Activated naive CD8-positive, alpha-beta T cell treated with anti-CD3 and anti-CD28 coated beads, Interleukin-2, amount 10 ng/mL, durations not matched to agents 7 days and 5 days (primary cell): ENCODE measurements around the gene SEMA4B. TPM values are rescaled to one million over a fixed set of nuclear protein-coding genes. Genes with fewer than 3 reads are reported as not detected.

ENCODE experiments used
- ATAC-seq: fragments of 150-1000 bp; cut with Tn5 transposase; one replicate; pipeline ENCODE4 v1.10.0; 2021; ENCODE audit warnings: low read depth, moderate library complexity
- POLR2A ChIA-PET: fragments of 350-600 bp; sonication (Branson Sonifier 250); formaldehyde crosslinking; loops from one replicate; lab custom pipeline; 2021; ENCODE audit warnings: antibody characterized with exemption; lab: Charles Lee
- DNase-seq: peaks from one replicate; pipeline ENCODE4 v3.0.0; 2021
- H3K27ac Mint-ChIP-seq: one replicate; pipeline ENCODE4 v1.8.0; 2022; ENCODE audit warnings: mild to moderate bottlenecking, mixed read lengths
- H3K27me3 Mint-ChIP-seq: one replicate; pipeline ENCODE4 v1.8.0; 2022; ENCODE audit warnings: mild to moderate bottlenecking, moderate library complexity, mixed read lengths
- H3K36me3 Mint-ChIP-seq: one replicate; pipeline ENCODE4 v1.8.0; 2021; ENCODE audit warnings: mild to moderate bottlenecking, mixed read lengths
- H3K4me1 Mint-ChIP-seq: one replicate; pipeline ENCODE4 v1.8.0; 2021; ENCODE audit warnings: mixed read lengths
- H3K4me3 Mint-ChIP-seq: one replicate; pipeline ENCODE4 v1.8.0; 2022; ENCODE audit warnings: mild to moderate bottlenecking, moderate library complexity, mixed read lengths
- H3K9me3 Mint-ChIP-seq: one replicate; pipeline ENCODE4 v1.8.0; 2021; ENCODE audit warnings: mixed read lengths
- total RNA-seq, 2 experiments: library from RNA; stranded (reverse); gene quantifications; one replicate each; pipeline ENCODE4 v1.2.3, GENCODE V29; 2021

The SEMA4B gene
- total RNA-seq, 2 experiments from 2014 or later, result 14.1 to 15.4 TPM

DNA sequence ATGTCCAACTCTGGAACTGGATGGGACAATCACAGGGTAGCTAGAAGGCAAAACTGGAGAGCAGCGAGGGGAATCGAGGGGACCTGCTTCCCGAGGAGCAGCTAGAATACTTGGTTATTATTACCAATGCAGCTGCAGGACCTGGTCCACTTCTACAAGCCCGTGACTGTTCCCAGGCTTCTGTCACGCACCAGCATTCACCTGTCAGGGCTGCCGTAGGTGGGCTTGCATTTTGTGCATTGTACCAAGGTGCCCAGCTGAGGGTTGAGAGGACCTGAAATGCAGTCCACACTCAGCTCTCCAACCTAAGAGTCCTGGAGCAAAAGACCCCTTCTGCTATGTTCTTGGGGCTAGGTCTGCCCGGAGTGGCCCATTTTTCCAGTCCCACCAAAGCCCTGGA lies 2.3 kb downstream of the SEMA4B start:
- Mint-ChIP-seq H3K27ac (no peak overlapping the region), H3K36me3 (no peaks in the 10 kb centered on the region), H3K27me3 (peaks cover 9% of the 10 kb centered on the region), H3K4me3 (no peak overlapping the region), H3K4me1 (peaks cover 19% of the 10 kb centered on the region), H3K9me3 (no peaks in the 10 kb centered on the region)
- ATAC-seq (no peak), DNase-seq (no peak)
- POLR2A ChIA-PET, result interaction anchor here (4.4 kb wide), 1 partner anchor 29 kb away, joined by 40 read pairs; the partner anchor contains the start of genes CIB1 and GDPGP1

DNA sequence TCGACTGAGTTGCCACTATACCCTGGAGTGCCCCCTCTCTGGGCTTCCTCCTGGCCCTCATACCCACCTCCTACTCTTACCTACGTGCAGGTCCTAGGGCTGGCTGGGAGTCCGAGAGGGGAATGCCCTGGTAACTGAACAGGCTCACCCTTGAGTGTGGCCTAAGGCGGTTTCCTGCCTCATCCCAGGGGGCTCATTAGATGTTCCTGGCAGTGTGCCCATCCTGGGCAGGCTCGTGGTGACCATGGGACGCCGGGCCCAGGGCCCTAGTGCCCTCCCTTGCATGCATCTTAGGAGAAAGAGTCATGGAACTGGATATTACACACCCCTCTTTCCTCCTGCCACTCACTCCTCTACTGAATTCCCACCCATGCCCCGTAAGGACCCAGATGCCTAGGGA lies 2.8 kb downstream of the SEMA4B start:
- Mint-ChIP-seq H3K36me3 (no peaks in the 10 kb centered on the region), H3K4me1 (peaks cover 17% of the 10 kb centered on the region), H3K9me3 (no peaks in the 10 kb centered on the region), H3K27ac (no peak overlapping the region), H3K27me3 (peaks cover 9% of the 10 kb centered on the region), H3K4me3 (no peak overlapping the region)
- POLR2A ChIA-PET, result no interaction called here
- ATAC-seq (no peak), DNase-seq (no peak)

DNA sequence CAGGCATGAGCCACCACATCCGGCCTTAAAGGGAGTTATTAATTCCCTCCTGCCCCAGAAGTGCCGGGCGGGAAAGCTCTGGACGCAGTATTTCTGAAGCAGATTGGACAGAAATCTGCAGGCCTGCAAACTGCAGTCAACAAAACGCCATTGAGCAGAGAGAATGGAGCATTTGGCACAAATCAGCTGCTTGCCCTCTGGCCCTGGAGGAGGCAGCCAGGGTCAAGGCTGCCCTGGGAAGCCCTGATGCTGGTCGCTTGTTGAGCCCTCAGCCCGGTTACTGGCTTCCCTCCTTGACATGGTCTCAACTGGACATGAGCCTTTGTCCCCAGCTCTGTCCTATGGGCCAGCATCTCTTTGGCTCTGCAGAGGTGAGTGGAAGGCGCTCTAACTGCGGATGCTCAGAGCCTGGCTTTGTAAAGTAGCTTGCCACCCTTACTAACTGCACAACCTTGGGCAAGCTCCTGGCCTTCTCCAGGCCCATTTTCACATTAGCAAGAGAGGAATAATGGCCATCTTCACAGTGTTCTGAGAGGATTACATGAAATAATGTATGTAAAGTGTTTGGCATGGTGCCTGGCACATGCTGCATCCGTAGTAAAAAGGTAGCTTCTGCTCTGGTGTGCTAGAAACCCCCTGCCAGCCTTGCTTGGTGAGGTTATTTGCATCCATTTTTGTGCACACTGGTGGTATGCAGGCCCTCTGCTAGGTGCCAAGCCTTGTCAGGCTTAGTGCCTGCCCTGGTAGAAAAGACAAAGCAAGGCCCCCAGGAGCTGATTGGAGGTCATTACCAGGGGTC lies 4.1 kb downstream of the SEMA4B start:
- POLR2A ChIA-PET, result no interaction called here
- Mint-ChIP-seq H3K27ac (no peak overlapping the region), H3K9me3 (no peaks in the 10 kb centered on the region), H3K36me3 (peaks cover 5% of the 10 kb centered on the region), H3K4me3 (no peak overlapping the region), H3K27me3 (peaks cover 9% of the 10 kb centered on the region), H3K4me1 (peaks cover 12% of the 10 kb centered on the region)
- DNase-seq, result no peak
- ATAC-seq, result no peak

DNA sequence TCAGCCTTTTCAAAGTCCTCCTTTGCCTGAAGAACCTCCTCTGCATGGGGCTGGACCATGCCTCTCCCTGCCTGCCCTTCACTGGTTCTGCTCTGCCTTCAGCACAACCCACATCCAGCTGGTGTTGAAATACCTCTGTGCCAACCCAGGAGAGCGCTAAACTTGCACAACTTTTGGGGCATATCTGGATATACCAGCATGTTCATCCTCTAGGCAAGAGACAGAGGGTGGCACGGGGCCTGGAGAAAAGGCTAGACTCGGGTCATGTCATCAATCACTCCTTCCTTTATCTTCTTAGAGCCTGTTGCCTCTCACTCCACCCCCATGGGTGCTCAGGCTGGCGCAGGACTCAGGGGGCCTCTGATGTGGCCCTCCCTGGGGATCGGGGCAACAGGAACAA lies 4.8 kb downstream of the SEMA4B start:
- Mint-ChIP-seq H3K4me3 (no peak overlapping the region), H3K27me3 (peaks cover 9% of the 10 kb centered on the region), H3K9me3 (no peaks in the 10 kb centered on the region), H3K27ac (no peak overlapping the region), H3K4me1 (peaks cover 11% of the 10 kb centered on the region), H3K36me3 (peaks cover 5% of the 10 kb centered on the region)
- no peak for DNase-seq
- POLR2A ChIA-PET, result no interaction called here
- no peak for ATAC-seq

DNA sequence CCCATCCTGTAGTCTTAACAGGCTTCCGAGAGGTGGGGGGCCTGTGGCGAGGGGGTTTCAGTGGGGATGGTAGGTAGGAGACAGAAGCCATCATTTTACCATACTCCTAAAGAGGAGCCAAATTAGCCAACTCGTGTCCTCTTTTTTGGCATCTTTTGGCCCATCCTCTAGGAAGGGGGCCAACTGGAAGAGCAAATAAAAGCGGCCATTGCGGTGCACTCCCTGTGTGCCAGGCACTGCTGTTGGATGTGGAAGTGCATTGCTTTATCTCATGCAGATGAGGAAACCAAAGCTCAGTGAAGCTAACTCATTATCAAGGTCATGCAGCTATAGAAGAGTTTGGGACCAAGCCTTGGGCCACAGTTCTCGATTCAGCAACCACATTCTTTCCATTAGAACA lies 6.1 kb downstream of the SEMA4B start:
- no peak overlapping the region for H3K27ac Mint-ChIP-seq
- peaks cover 13% of the 10 kb centered on the region for H3K4me1 Mint-ChIP-seq
- H3K36me3 Mint-ChIP-seq, result peaks cover 5% of the 10 kb centered on the region
- no peak for ATAC-seq
- H3K27me3 Mint-ChIP-seq, result peaks cover 8% of the 10 kb centered on the region
- H3K4me3 Mint-ChIP-seq, result no peak overlapping the region
- POLR2A ChIA-PET, result no interaction called here
- DNase-seq, result no peak
- no peaks in the 10 kb centered on the region for H3K9me3 Mint-ChIP-seq

DNA sequence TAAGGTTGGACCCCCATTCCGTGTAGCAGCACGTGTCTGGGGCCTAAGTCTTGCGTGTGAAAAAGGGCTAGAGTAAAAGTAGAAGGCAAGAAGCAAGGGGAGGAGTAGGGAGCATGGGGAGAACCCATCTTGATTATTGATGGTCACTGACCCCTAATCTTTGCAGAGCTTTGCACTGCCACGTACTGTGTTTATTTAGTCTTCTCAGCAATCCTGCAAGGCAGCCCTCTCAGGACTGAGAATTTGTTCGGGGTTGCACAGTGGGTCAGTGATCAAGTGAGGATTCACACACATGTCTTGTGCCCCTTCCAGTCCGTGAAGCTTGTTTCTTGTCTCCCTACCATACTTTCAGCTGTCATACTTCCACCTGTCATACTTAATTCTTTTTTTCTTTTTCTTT lies 7.2 kb downstream of the SEMA4B start:
- peaks cover 9% of the 10 kb centered on the region for H3K4me1 Mint-ChIP-seq
- peaks cover 5% of the 10 kb centered on the region for H3K36me3 Mint-ChIP-seq
- ATAC-seq (no peak), DNase-seq (no peak)
- H3K27ac Mint-ChIP-seq, result no peak overlapping the region
- H3K27me3 Mint-ChIP-seq, result no peaks in the 10 kb centered on the region
- POLR2A ChIA-PET, result interaction anchor here (1.5 kb wide), 1 partner anchor 9 kb away, joined by 5 read pairs; no protein-coding TSS in a partner anchor
- no peak overlapping the region for H3K4me3 Mint-ChIP-seq
- no peaks in the 10 kb centered on the region for H3K9me3 Mint-ChIP-seq

DNA sequence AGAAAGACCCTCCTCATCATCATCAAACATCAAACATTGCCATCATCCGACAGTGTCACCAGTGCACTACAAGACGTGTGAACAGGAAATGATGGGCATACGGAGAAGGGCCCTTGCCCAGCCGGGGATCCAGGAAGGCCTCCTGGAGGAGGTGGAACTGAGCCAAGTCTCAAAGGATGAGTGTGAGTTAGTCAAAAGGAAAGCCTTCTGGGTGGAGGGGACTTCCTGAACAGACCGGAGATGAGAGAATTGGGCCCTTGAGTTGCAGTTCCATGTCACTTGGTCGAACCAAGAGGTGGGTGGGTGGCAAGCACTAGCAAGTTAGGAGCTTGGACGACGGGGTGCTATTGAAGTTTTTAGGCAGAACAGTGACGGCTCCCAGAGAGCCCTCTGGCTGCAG lies 8.5 kb downstream of the SEMA4B start:
- POLR2A ChIA-PET, result interaction anchor here (1.5 kb wide), 1 partner anchor 10 kb away, joined by 5 read pairs; no protein-coding TSS in a partner anchor
- Mint-ChIP-seq H3K4me3 (no peak overlapping the region), H3K27ac (no peak overlapping the region), H3K36me3 (peaks cover 5% of the 10 kb centered on the region), H3K9me3 (no peaks in the 10 kb centered on the region), H3K4me1 (peaks cover 9% of the 10 kb centered on the region), H3K27me3 (no peaks in the 10 kb centered on the region)
- no peak for DNase-seq
- ATAC-seq, result no peak

DNA sequence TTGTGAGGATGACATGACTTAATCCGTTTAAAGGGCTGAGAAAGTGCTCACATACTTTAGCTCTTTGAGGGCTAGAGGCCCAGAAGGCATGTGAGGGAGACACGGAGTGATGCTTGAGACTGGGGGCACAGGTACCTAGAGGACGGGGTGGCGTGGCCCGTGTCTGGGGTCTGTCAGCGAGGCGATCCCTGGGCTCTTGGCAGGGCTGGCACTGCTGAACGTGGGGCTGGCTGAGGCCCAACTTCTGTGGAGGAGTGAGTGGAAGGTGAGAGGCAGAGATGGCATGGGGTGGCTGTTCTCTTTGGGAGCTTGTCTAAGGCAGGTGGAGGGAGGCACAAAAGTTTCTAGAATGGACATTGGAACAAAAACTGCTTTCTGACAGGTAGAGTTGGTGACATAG lies 9.5 kb downstream of the SEMA4B start:
- no peak for ATAC-seq
- Mint-ChIP-seq H3K4me3 (no peak overlapping the region), H3K27ac (no peak overlapping the region), H3K9me3 (no peaks in the 10 kb centered on the region), H3K36me3 (peaks cover 5% of the 10 kb centered on the region), H3K4me1 (peaks cover 9% of the 10 kb centered on the region), H3K27me3 (no peaks in the 10 kb centered on the region)
- POLR2A ChIA-PET, result no interaction called here
- no peak for DNase-seq

DNA sequence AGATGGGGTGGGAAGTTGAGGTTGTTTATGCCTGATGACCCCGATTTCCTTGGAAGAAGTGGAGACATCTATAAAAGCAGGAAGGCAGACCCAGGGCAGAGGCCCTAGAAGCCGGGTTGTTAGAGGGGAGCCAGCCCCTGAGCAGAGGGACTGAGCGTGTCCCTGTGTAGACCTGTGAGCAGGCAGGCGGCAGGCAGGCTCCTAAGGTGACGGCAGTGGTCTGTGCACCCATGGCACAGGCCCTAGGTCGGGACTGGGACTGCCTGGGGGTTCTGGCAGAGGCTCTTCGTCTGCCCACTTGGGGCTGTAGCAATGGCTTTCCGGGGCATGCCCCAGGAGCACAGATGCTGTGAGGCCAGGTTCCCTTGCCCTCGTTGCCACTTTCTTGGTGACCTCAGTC lies 9.9 kb downstream of the SEMA4B start:
- ATAC-seq (no peak), DNase-seq (no peak)
- H3K27me3 Mint-ChIP-seq, result no peaks in the 10 kb centered on the region
- POLR2A ChIA-PET, result no interaction called here
- H3K27ac Mint-ChIP-seq, result no peak overlapping the region
- no peaks in the 10 kb centered on the region for H3K9me3 Mint-ChIP-seq
- no peak overlapping the region for H3K4me3 Mint-ChIP-seq
- H3K4me1 Mint-ChIP-seq, result peaks cover 9% of the 10 kb centered on the region
- H3K36me3 Mint-ChIP-seq, result peaks cover 5% of the 10 kb centered on the region

DNA sequence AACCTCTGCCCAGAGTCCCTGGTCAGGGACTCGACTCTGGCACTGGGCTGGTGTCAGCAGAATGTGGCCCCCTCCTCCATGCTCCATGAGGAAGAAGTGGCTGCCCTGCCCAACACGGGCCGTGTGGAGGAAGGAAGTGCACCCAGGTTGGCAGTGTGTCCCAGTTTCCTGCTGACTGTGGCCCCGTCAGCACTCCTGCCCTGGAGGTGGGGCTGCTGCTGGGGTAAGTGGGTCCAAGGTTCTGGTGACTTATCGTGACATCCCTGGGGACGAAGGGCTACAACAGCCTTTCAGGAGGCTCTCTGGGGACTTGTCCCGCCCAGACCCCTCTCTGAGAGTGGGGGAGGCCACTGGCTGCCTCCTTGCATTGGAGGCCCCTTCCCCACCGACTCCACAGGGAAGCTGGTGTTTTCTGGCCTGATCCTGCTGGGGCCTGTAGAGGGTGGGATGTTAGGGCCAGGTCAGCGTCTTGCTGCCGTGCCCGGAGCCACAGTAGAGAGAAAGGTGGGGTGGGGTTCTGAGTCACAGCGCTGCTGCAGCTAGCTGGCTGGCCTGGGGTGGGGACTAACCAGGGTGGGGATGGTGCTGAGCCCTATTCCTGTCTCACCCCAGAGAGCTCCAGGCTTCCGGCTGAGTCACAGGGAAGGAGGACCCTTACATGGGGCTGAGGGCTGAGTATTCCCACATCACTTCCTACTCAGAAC lies 10.5 kb downstream of the SEMA4B start:
- no peaks in the 10 kb centered on the region for H3K9me3 Mint-ChIP-seq
- peaks cover 12% of the 10 kb centered on the region for H3K4me1 Mint-ChIP-seq
- no peak overlapping the region for H3K4me3 Mint-ChIP-seq
- POLR2A ChIA-PET, result no interaction called here
- no peaks in the 10 kb centered on the region for H3K27me3 Mint-ChIP-seq
- DNase-seq (no peak), ATAC-seq (no peak)
- peaks cover 5% of the 10 kb centered on the region for H3K36me3 Mint-ChIP-seq
- no peak overlapping the region for H3K27ac Mint-ChIP-seq

DNA sequence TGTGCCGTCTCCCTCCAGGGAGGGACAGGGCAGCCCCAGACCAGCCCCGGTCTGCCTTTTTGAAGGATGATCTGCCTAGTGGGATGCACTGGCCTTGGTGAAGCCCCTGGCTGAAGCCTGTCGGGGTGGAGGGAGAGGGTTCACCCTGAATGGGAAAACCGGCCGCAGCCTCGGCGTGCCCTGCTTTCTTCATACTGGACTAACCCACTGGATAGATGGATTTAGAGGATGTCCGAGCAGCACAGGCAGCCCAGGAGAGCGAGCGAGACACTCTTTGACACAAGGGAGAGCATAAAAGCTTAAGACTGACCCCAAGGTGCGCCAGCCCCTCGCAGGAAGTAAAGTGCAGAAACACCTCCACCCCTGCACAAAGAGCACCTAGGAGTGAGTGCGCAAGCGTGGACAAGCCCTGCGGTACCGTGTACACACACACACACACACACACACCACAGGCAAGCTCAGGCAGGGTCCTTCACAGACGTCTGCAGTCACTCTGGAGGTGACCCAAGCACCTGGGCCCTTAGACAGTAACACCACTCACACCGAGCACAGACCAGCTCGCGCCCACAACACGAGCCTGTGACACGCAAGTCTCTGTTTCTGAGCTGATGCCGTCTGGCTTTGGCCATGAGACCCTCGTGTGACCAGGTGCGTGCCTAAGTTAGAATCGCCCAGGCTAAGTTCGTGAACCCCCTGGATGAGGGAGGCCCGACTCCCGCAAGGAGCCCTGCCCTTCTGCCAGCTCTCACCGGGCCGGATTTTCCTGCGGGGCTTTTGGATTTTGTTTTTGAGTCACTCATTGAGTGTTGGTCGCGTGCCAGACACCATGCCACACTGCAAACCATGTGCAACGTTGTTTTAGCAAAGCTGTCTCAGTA lies 11.3 kb downstream of the SEMA4B start:
- no peak overlapping the region for H3K27ac Mint-ChIP-seq
- peaks cover 12% of the 10 kb centered on the region for H3K4me1 Mint-ChIP-seq
- H3K9me3 Mint-ChIP-seq, result no peaks in the 10 kb centered on the region
- H3K36me3 Mint-ChIP-seq, result peaks cover 5% of the 10 kb centered on the region
- POLR2A ChIA-PET, result no interaction called here
- no peak overlapping the region for H3K4me3 Mint-ChIP-seq
- ATAC-seq (no peak), DNase-seq (no peak)
- no peaks in the 10 kb centered on the region for H3K27me3 Mint-ChIP-seq

DNA sequence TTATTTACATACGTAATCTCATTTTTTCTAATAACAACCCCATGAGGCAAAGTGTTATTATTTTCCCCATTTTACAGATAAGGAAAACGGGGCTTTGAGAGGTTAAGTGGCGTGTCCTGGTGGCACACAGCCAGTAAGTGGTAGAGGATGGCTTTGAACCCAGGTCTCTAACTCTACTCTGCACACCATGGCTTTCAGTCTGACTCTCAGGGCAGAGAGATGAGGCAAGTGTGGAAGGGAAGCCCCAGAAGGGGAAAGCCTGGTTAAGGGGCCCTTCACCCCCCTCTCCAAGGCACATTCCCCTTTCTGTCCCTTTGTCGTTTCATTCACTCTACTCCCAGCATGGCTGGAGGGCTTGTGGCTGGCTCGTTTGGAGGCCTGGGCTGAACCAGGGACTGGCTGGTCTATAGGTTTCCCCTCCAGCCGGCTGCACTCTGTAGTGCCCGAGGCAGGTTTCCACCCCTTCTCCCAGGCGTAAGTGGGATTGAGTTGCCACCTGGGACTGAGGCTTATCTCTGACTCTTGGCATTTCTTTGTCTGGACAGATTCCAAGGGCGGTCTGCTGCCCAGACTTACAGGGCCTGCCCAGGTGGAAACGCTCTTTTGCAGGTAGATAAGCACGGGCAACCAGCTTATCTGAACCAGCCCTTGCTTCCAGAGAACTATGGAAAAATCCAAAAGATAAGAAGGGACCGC lies 12.1 kb downstream of the SEMA4B start:
- DNase-seq (no peak), ATAC-seq (no peak)
- POLR2A ChIA-PET, result no interaction called here
- no peaks in the 10 kb centered on the region for H3K27me3 Mint-ChIP-seq
- no peak overlapping the region for H3K4me3 Mint-ChIP-seq
- no peak overlapping the region for H3K27ac Mint-ChIP-seq
- peaks cover 12% of the 10 kb centered on the region for H3K4me1 Mint-ChIP-seq
- H3K36me3 Mint-ChIP-seq, result peaks cover 5% of the 10 kb centered on the region
- no peaks in the 10 kb centered on the region for H3K9me3 Mint-ChIP-seq

DNA sequence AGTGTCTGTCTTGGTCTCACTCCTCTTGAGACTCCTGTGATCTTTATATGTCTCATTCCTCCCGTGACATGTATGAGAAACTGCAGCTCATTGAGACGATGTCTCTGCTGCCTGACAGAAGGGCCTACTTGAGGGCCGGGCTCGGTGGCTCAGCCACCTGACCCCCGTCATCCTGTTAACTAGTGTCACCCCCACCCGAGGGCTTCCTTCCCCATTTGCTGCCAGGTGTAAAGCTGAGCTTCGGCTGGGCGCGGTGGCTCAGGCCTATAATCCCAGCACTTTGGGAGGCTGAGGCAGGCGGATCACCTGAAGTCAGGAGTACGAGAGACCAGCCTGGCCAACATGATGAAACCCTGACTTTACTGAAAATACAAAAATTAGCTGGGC lies 12.7 kb downstream of the SEMA4B start:
- H3K27ac Mint-ChIP-seq, result no peak overlapping the region
- ATAC-seq, result no peak

More for the DNA sequence above, 12.7 kb downstream of the SEMA4B start:
- Mint-ChIP-seq H3K4me3 (no peak overlapping the region), H3K27me3 (no peaks in the 10 kb centered on the region), H3K36me3 (peaks cover 5% of the 10 kb centered on the region), H3K4me1 (peaks cover 12% of the 10 kb centered on the region), H3K9me3 (no peaks in the 10 kb centered on the region)
- DNase-seq, result no peak
- POLR2A ChIA-PET, result no interaction called here
